ENCODE data around the gene PLXNB3. TPM values are rescaled to one million over a fixed set of nuclear protein-coding genes. Genes with fewer than 3 reads are reported as not detected.

The PLXNB3 gene
- total RNA-seq, 1 donor from 2014 or later: 4.5 TPM

- TF ChIP-seq CTCF (IDR thresholded peaks at IDR 0.05; ENCODE audit: insufficient read depth, low read length, severe bottlenecking): no peak
- no peak for DNase-seq (ENCODE audit: low read depth)
- H3K36me3 ChIP-seq (ENCODE audit: control insufficient read depth, insufficient read depth, low read length): peaks cover 2% of the 10 kb centered on the region
- peaks cover 1% of the 10 kb centered on the region for H3K27me3 ChIP-seq (ENCODE audit: control insufficient read depth, insufficient read depth, low read length)
- H3K4me3 ChIP-seq (ENCODE audit: low read depth, low read length): no peak overlapping the region
- no peak for FAIRE-seq
Observed at GRCh38 chrX:153802513-153803045, 38.5 kb downstream of the PLXNB3 start.

GRCh38 chrX:153803211-153804099 lies 39.4 kb downstream of the PLXNB3 start:
- FAIRE-seq (no peak), DNase-seq (ENCODE audit: low read depth) (no peak)
- no peaks in the 10 kb centered on the region for H3K36me3 ChIP-seq (ENCODE audit: control insufficient read depth, insufficient read depth, low read length)
- H3K4me3 ChIP-seq (ENCODE audit: low read depth, low read length): no peak overlapping the region
- no peak for TF ChIP-seq CTCF (IDR thresholded peaks at IDR 0.05; ENCODE audit: insufficient read depth, low read length, severe bottlenecking)
- peaks cover 1% of the 10 kb centered on the region for H3K27me3 ChIP-seq (ENCODE audit: control insufficient read depth, insufficient read depth, low read length)

DNA sequence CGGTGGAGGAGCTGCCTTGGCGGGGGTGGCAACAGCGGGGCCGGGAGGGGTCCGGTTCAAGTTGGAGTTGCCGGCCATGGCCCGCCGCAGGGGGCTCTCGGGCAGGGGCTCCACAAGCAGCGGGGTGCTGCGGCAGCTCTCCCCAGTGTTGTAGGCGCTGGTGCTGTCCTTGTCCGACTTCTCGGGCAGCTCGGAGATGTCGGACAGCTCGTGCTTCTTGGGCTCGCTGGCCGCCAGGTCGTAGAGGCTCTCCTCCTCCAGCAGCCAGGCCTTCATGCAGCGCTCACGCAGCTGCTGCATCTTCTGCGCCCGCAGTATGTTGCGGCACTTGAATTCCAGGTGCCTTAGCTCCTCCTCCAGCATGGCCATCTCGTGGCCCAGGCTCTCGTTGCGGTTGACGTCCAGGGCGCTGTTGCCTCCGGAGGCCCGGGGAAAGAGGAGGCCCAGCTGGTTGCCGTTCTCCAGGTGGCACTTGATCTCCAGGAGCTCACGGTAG lies 40.1 kb downstream of the PLXNB3 start:
- DNase-seq (ENCODE audit: low read depth) (no peak), FAIRE-seq (no peak)
- H3K27me3 ChIP-seq (ENCODE audit: control insufficient read depth, insufficient read depth, low read length): peaks cover 1% of the 10 kb centered on the region
- H3K36me3 ChIP-seq (ENCODE audit: control insufficient read depth, insufficient read depth, low read length): no peaks in the 10 kb centered on the region
- TF ChIP-seq CTCF (IDR thresholded peaks at IDR 0.05; ENCODE audit: insufficient read depth, low read length, severe bottlenecking): no peak
- no peak overlapping the region for H3K4me3 ChIP-seq (ENCODE audit: low read depth, low read length)

DNA sequence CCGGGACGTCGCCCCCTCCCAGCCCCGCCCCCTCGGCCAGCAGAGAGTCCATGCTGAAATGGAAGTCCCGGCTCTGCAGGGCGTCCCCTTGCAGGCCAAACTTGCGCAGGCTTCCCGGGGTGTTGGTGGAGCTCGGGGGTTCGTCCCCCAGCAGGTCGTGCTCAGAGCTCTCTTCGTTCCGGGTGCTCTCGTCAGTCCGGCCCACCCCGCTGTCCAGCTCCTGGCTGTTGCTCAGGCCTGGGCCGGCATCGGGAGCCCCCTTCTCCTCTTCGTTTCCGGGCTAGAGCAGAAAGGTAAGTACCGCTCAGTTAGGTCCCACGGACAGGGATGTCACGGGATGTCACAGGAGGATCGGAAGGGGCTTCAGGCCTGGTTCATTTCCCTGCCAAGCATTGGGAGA lies 40.6 kb downstream of the PLXNB3 start:
- no peak for FAIRE-seq
- TF ChIP-seq CTCF (IDR thresholded peaks at IDR 0.05; ENCODE audit: insufficient read depth, low read length, severe bottlenecking): no peak

GRCh38 chrX:153805436-153805835 lies 41.4 kb downstream of the PLXNB3 start:
- DNase-seq (ENCODE audit: low read depth) (no peak), FAIRE-seq (no peak)
- Histone ChIP-seq H3K4me3 (ENCODE audit: low read depth, low read length) (no peak overlapping the region), H3K27me3 (ENCODE audit: control insufficient read depth, insufficient read depth, low read length) (peaks cover 1% of the 10 kb centered on the region), H3K36me3 (ENCODE audit: control insufficient read depth, insufficient read depth, low read length) (no peaks in the 10 kb centered on the region)
- no peak for TF ChIP-seq CTCF (IDR thresholded peaks at IDR 0.05; ENCODE audit: insufficient read depth, low read length, severe bottlenecking)

More for the DNA sequence above, 40.6 kb downstream of the PLXNB3 start:
- DNase-seq (ENCODE audit: low read depth): no peak
- H3K27me3 ChIP-seq (ENCODE audit: control insufficient read depth, insufficient read depth, low read length): peaks cover 1% of the 10 kb centered on the region
- no peak overlapping the region for H3K4me3 ChIP-seq (ENCODE audit: low read depth, low read length)
- H3K36me3 ChIP-seq (ENCODE audit: control insufficient read depth, insufficient read depth, low read length): no peaks in the 10 kb centered on the region
